A673 (cell line): Measurements from ENCODE around the gene LAMA4.

Source experiments
- EZH2 ChIP-seq: fragments of 200-600 bp; sonication (generic); IDR thresholded peaks from 2 replicates; pipeline ENCODE4 v1.6.1; 2017; ENCODE audit warnings: borderline replicate concordance, low read depth, mild to moderate bottlenecking, mixed read lengths, antibody characterized with exemption, low read length; ENCODE audit not compliant: poor library complexity, severe bottlenecking
- TF ChIP-seq, protein P1 (sequence below): fragments of 300-800, 200-600 bp; sonication (generic); conservative IDR thresholded peaks from 2 replicates; pipeline ENCODE4 v1.5.1; 2017; ENCODE audit warnings: low read depth, mild to moderate bottlenecking, antibody characterized with exemption, low read length, moderate library complexity, mixed read lengths

DNA sequence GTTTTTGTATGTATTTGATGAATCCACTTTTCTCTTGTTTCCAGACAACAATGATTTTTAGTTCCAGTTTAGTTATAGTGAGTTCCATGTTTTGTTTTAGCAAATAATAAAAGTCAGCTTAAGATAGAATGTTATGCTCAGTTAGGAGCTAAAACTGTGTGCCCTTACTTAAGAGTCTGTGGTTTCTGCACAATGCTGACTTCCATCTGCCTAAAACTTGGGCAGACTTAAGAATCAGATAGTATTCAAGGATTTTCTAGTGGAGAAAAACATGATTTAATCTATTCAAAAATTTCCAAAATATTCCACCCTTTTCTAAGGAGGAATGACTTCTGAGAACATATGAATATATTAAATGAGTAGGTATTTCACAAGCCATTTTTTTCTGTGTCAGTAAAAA is 32.8 kb downstream of the LAMA4 start:
- TF ChIP-seq, protein P1, sequence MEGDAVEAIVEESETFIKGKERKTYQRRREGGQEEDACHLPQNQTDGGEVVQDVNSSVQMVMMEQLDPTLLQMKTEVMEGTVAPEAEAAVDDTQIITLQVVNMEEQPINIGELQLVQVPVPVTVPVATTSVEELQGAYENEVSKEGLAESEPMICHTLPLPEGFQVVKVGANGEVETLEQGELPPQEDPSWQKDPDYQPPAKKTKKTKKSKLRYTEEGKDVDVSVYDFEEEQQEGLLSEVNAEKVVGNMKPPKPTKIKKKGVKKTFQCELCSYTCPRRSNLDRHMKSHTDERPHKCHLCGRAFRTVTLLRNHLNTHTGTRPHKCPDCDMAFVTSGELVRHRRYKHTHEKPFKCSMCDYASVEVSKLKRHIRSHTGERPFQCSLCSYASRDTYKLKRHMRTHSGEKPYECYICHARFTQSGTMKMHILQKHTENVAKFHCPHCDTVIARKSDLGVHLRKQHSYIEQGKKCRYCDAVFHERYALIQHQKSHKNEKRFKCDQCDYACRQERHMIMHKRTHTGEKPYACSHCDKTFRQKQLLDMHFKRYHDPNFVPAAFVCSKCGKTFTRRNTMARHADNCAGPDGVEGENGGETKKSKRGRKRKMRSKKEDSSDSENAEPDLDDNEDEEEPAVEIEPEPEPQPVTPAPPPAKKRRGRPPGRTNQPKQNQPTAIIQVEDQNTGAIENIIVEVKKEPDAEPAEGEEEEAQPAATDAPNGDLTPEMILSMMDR, result no peak
- no peak for TF ChIP-seq EZH2
